ENCODE results near the gene CDYL2. TPM values are rescaled to one million over a fixed set of nuclear protein-coding genes. Genes with fewer than 3 reads are reported as not detected.

Gene CDYL2
- total and polyA plus RNA-seq, 2 donors (not counting 3 experiments of a cell fraction or from before 2014, with no cell fraction given) = 7.1 to 71.3 TPM

DNA sequence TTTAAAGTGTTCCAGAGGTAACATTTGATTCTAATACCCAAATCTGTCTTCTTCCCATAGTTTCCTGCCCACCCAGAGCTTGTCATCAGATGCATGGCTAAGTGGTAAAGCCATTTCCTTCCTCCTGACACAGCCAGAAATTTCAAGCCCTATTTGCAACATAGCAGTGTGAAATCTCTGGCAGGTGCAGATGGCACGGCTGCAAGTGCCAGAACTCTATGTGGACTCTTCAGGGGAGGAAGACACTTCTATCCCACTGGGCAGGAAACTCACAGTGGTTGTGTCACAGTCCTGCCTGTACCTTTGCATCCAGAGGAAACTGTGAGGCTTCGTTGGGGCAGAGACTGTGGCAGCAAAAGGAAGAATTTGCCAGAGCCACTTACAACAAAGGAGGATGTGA, 250.4 kb downstream of the CDYL2 start:
- Histone ChIP-seq H3K9me3 (replicated peaks; ENCODE audit: control insufficient read depth, insufficient read depth, low read length) (no peaks in the 10 kb centered on the region), H3K79me2 (ENCODE audit: control insufficient read depth, insufficient read depth, low read length) (no peaks in the 10 kb centered on the region), H3K9me1 (replicated peaks; ENCODE audit: control insufficient read depth, extremely low read depth, insufficient read depth, low read length) (no peaks in the 10 kb centered on the region), H2AFZ (ENCODE audit: low read depth, low read length) (no peak overlapping the region), H3K27me3 (ENCODE audit: control insufficient read depth in 2 of 2, insufficient read depth in 2 of 2, low read length in 2 of 2) (peaks cover 5 to 8% of the 10 kb centered on the region in 2 experiments), H3K27ac (ENCODE audit: insufficient read depth, low read depth, low read length) (no peak overlapping the region), H3K4me3 (replicated peaks in 1 of 3; ENCODE audit: insufficient read depth in 1 of 3, low read depth in 1 of 3, low read length in 3 of 3) (no peak overlapping the region), H4K20me1 (replicated peaks; ENCODE audit: control insufficient read depth, extremely low read depth, insufficient read depth, low read length) (no peaks in the 10 kb centered on the region), H3K4me1 (ENCODE audit: control insufficient read depth, extremely low read depth, insufficient read depth, low read length) (no peaks in the 10 kb centered on the region), H3K4me2 (ENCODE audit: insufficient read depth, low read length) (no peak overlapping the region), H3K9ac (replicated peaks; ENCODE audit: extremely low read depth, insufficient read depth, low read length) (no peak overlapping the region), H3K36me3 (ENCODE audit: control insufficient read depth in 2 of 2, extremely low read depth in 1 of 2, insufficient read depth in 2 of 2, low read length in 2 of 2) (no peaks in the 10 kb centered on the region)
- CTCF ChIA-PET = no interaction called here
- FAIRE-seq = no peak
- intact Hi-C loops (cut with micrococcal nuclease) = no loop called here
- dilution Hi-C loops (cut with MboI; ENCODE audit: extremely low pct_ligation_motif_present, low sequenced_read_pairs) = no loop called here
- TF ChIP-seq MYC (IDR thresholded peaks at IDR 0.05; ENCODE audit: low read depth, low read length) = no peak
- TF ChIP-seq, protein P1, sequence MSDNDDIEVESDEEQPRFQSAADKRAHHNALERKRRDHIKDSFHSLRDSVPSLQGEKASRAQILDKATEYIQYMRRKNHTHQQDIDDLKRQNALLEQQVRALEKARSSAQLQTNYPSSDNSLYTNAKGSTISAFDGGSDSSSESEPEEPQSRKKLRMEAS (IDR thresholded peaks at IDR 0.05; ENCODE audit: insufficient read depth, insufficient read length) = no peak
- no peak for TF ChIP-seq EZH2 (IDR thresholded peaks at IDR 0.05; ENCODE audit: borderline replicate concordance, low read depth, low read length, severe bottlenecking)
- no peak for DNase-seq (ENCODE audit: low read depth, low spot score)
- no TSS peak for BruUV-seq (replicated peaks)
- POLR2A ChIA-PET = no interaction called here

DNA sequence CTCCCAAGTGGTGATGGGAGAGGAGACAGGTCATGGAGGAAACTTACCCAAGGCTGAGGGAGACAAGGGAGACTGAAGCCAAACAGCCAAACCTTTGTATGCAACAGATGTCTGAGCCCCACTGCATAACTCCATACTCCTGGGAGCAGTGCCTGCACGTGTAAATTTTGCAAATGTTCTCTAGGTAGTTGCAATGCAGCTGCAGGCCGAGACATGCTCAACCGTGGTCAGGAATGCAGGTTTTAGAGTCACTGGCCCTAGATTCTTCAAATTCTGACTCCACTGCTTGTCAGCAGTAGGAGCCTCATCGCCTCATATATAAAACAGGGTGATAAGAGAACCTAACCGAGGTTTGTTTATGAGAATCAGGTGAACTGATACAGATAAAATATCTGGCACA, 252.1 kb downstream of the CDYL2 start:
- Histone ChIP-seq H3K27ac (ENCODE audit: insufficient read depth, low read depth, low read length) (no peak overlapping the region), H3K36me3 (ENCODE audit: control insufficient read depth in 2 of 2, extremely low read depth in 1 of 2, insufficient read depth in 2 of 2, low read length in 2 of 2) (no peaks in the 10 kb centered on the region), H3K4me2 (ENCODE audit: insufficient read depth, low read length) (no peak overlapping the region), H3K79me2 (ENCODE audit: control insufficient read depth, insufficient read depth, low read length) (no peaks in the 10 kb centered on the region), H3K4me3 (replicated peaks in 1 of 3; ENCODE audit: insufficient read depth in 1 of 3, low read depth in 1 of 3, low read length in 3 of 3) (no peak overlapping the region), H3K27me3 (ENCODE audit: control insufficient read depth in 2 of 2, insufficient read depth in 2 of 2, low read length in 2 of 2) (peaks cover 3 to 13% of the 10 kb centered on the region in 2 experiments), H3K4me1 (ENCODE audit: control insufficient read depth, extremely low read depth, insufficient read depth, low read length) (no peaks in the 10 kb centered on the region), H4K20me1 (replicated peaks; ENCODE audit: control insufficient read depth, extremely low read depth, insufficient read depth, low read length) (no peaks in the 10 kb centered on the region), H3K9ac (replicated peaks; ENCODE audit: extremely low read depth, insufficient read depth, low read length) (no peak overlapping the region), H3K9me3 (replicated peaks; ENCODE audit: control insufficient read depth, insufficient read depth, low read length) (no peaks in the 10 kb centered on the region), H3K9me1 (replicated peaks; ENCODE audit: control insufficient read depth, extremely low read depth, insufficient read depth, low read length) (no peaks in the 10 kb centered on the region), H2AFZ (ENCODE audit: low read depth, low read length) (no peak overlapping the region)
- TF ChIP-seq JUN (IDR thresholded peaks at IDR 0.05; ENCODE audit: borderline replicate concordance, insufficient read depth, insufficient read length, low read depth) (no peak), EZH2 (IDR thresholded peaks at IDR 0.05; ENCODE audit: borderline replicate concordance, low read depth, low read length, severe bottlenecking) (no peak)
- FAIRE-seq = no peak
- intact Hi-C loops (cut with micrococcal nuclease) = no loop called here
- POLR2A ChIA-PET = no interaction called here
- dilution Hi-C loops (cut with MboI; ENCODE audit: extremely low pct_ligation_motif_present, low sequenced_read_pairs) = no loop called here
- CTCF ChIA-PET = no interaction called here
- BruUV-seq (replicated peaks) = no TSS peak
- DNase-seq (ENCODE audit: low read depth, low spot score) = no peak

Other genes starting within 250 kb of the CDYL2 start
- gene CMC2, start 202.3 kb upstream of the CDYL2 start, total RNA-seq = 96.6 and 97.8 TPM in 2 replicates
- gene CMC2, start 202.3 kb upstream of the CDYL2 start, polyA plus RNA-seq = 121 and 216 TPM in 2 replicates
- 52.4 and 53.4 TPM in 2 replicates for gene CENPN, start 202.6 kb upstream of the CDYL2 start, total RNA-seq
- gene CENPN, start 202.6 kb upstream of the CDYL2 start, polyA plus RNA-seq = 15.3 and 17.6 TPM in 2 replicates
- gene ATMIN, start 231.2 kb upstream of the CDYL2 start, total RNA-seq = 22.4 and 25.3 TPM in 2 replicates
- 15.0 and 15.8 TPM in 2 replicates for gene ATMIN, start 231.2 kb upstream of the CDYL2 start, polyA plus RNA-seq